Keratinocyte (primary cell): Measurements from ENCODE around the gene SMCHD1. TPM values are rescaled to one million over a fixed set of nuclear protein-coding genes. Genes with fewer than 3 reads are reported as not detected.

Experiments
- DNase-seq: peaks from one replicate; pipeline ENCODE4 v3.0.0-alpha.2; 2011; ENCODE audit warnings: low read depth, missing footprints, low spot score
- FAIRE-seq: peaks from 2 replicates; lab custom pipeline; 2011; peaks lifted over from hg19 to GRCh38; lab: Jason Lieb, UNC
- H2AFZ ChIP-seq: 2 replicates; pipeline ENCODE4 v1.6.0; 2012; ENCODE audit warnings: low read length, control low read depth, inconsistent platforms; ENCODE audit not compliant: control insufficient read depth
- H3K27ac ChIP-seq: 2 replicates; pipeline ENCODE4 v1.5.1; 2011; ENCODE audit warnings: low read length; ENCODE audit not compliant: control insufficient read depth, insufficient read depth
- H3K27me3 ChIP-seq: 3 replicates; pipeline ENCODE4 v1.6.0; 2011; ENCODE audit warnings: low read length; ENCODE audit not compliant: control insufficient read depth, insufficient read depth; ENCODE audit errors: extremely low read depth
- H3K36me3 ChIP-seq, 2 experiments: 2 replicates in 1 of 2; 3 replicates in 1 of 2; pipeline ENCODE4 v1.5.1; 2011; ENCODE audit warnings: low read length in 2 of 2, mild to moderate bottlenecking in 1 of 2; ENCODE audit not compliant: control insufficient read depth in 2 of 2, insufficient read depth in 2 of 2; ENCODE audit errors: extremely low read depth in 1 of 2
- H3K4me1 ChIP-seq: 3 replicates; pipeline ENCODE4 v1.5.1; 2011; ENCODE audit warnings: low read length; ENCODE audit not compliant: control insufficient read depth, insufficient read depth; ENCODE audit errors: extremely low read depth
- H3K4me2 ChIP-seq: 3 replicates; pipeline ENCODE4 v1.6.0; 2011; ENCODE audit warnings: low read depth, low read length; ENCODE audit not compliant: control insufficient read depth, insufficient read depth; ENCODE audit errors: extremely low read depth
- H3K4me3 ChIP-seq, 3 experiments: fragments of 200-600 bp in 1 of 3; sonication (generic) in 1 of 3; 2 replicates in 2 of 3; 3 replicates in 1 of 3; pipeline ENCODE4 v1.5.1; 2011 to 2016; ENCODE audit warnings: low read length in 3 of 3, mild to moderate bottlenecking in 3 of 3, control low read depth in 2 of 3, inconsistent platforms in 1 of 3, low read depth in 1 of 3, mixed read lengths in 1 of 3, mixed run types in 1 of 3, moderate library complexity in 1 of 3; ENCODE audit not compliant: control insufficient read depth in 2 of 3, insufficient read depth in 2 of 3; ENCODE audit errors: extremely low read depth in 1 of 3
- H3K79me2 ChIP-seq: 2 replicates; pipeline ENCODE4 v1.6.0; 2012; ENCODE audit warnings: low read length; ENCODE audit not compliant: control insufficient read depth, insufficient read depth
- H3K9ac ChIP-seq: 3 replicates; pipeline ENCODE4 v1.6.0; 2011; ENCODE audit warnings: low read length; ENCODE audit not compliant: control insufficient read depth, insufficient read depth; ENCODE audit errors: extremely low read depth
- H3K9me1 ChIP-seq: 3 replicates; pipeline ENCODE4 v1.6.0; 2011; ENCODE audit warnings: low read length; ENCODE audit not compliant: control insufficient read depth, insufficient read depth; ENCODE audit errors: extremely low read depth
- H3K9me3 ChIP-seq: 2 replicates; pipeline ENCODE4 v1.5.1; 2012; ENCODE audit warnings: low read depth, low read length; ENCODE audit not compliant: control insufficient read depth
- H4K20me1 ChIP-seq: 3 replicates; pipeline ENCODE4 v1.6.0; 2011; ENCODE audit warnings: low read length; ENCODE audit not compliant: control insufficient read depth, insufficient read depth; ENCODE audit errors: extremely low read depth
- EZH2 ChIP-seq: IDR thresholded peaks from one replicate; pipeline ENCODE4 v1.6.1; 2012; ENCODE audit warnings: inconsistent platforms, mild to moderate bottlenecking, low read length, moderate library complexity
- dilution Hi-C: fragments of 300-500 bp; cut with MboI; formaldehyde crosslinking; loops from one replicate; pipeline ENCODE4 v1.7.0; 2020; ENCODE audit warnings: low sequenced_read_pairs; ENCODE audit not compliant: extremely low pct_ligation_motif_present
- polyA plus RNA-seq, 5 experiments: library from polyadenylated mRNA; depleted of rRNA in 3 of 5; stranded (reverse) in 3 of 5; stranded (forward) in 1 of 5; unstranded in 1 of 5; fragments of >200 nt; gene quantifications; 1 replicate in 1 of 5; 2 replicates in 3 of 5; 3 replicates in 1 of 5; pipeline versions ENCODE4 v1.2.1 to v1.2.3, GENCODE V29; 2011 to 2012; ENCODE audit warnings: missing spikeins in 2 of 5, low read depth in 1 of 5, low replicate concordance in 1 of 5
- TF ChIP-seq, protein P1 (sequence below), 3 experiments: IDR thresholded peaks in 1 of 3; conservative IDR thresholded peaks in 1 of 3; optimal IDR thresholded peaks in 1 of 3; 2 replicates in 2 of 3; 3 replicates in 1 of 3; pipeline versions ENCODE3 to v1.5.1; 2011; ENCODE audit warnings: low read length in 3 of 3, mild to moderate bottlenecking in 3 of 3, moderate library complexity in 2 of 3, control low read depth in 1 of 3, inconsistent platforms in 1 of 3; ENCODE audit not compliant: insufficient read depth in 2 of 3; ENCODE audit errors: extremely low read depth in 1 of 3

SMCHD1 gene
- polyA plus RNA-seq, 1 donor (not counting 4 experiments of a cell fraction or from before 2014, with no cell fraction given) = 18.5 TPM

GRCh38 chr18:2706903-2707302 lies 51.4 kb downstream of the SMCHD1 start:
- no peaks in the 10 kb centered on the region for H3K9me3 ChIP-seq
- H3K79me2 ChIP-seq = no peaks in the 10 kb centered on the region
- H4K20me1 ChIP-seq = no peaks in the 10 kb centered on the region
- peaks cover 7 to 18% of the 10 kb centered on the region in 2 experiments for H3K36me3 ChIP-seq
- H3K4me2 ChIP-seq = no peak overlapping the region
- H3K9ac ChIP-seq = no peak overlapping the region
- TF ChIP-seq, protein P1, sequence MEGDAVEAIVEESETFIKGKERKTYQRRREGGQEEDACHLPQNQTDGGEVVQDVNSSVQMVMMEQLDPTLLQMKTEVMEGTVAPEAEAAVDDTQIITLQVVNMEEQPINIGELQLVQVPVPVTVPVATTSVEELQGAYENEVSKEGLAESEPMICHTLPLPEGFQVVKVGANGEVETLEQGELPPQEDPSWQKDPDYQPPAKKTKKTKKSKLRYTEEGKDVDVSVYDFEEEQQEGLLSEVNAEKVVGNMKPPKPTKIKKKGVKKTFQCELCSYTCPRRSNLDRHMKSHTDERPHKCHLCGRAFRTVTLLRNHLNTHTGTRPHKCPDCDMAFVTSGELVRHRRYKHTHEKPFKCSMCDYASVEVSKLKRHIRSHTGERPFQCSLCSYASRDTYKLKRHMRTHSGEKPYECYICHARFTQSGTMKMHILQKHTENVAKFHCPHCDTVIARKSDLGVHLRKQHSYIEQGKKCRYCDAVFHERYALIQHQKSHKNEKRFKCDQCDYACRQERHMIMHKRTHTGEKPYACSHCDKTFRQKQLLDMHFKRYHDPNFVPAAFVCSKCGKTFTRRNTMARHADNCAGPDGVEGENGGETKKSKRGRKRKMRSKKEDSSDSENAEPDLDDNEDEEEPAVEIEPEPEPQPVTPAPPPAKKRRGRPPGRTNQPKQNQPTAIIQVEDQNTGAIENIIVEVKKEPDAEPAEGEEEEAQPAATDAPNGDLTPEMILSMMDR (optimal IDR thresholded peaks at IDR 0.05 in 1 of 3, IDR thresholded peaks at IDR 0.05 in 1 of 3, conservative IDR thresholded peaks at IDR 0.05 in 1 of 3; ENCODE audit: extremely low read depth in 1 of 3, insufficient read depth in 2 of 3, low read length in 3 of 3) = no peak
- TF ChIP-seq EZH2 = no peak
- no peak overlapping the region for H2AFZ ChIP-seq
- H3K27me3 ChIP-seq = no peaks in the 10 kb centered on the region
- no peak overlapping the region for H3K4me3 ChIP-seq
- H3K27ac ChIP-seq = no peak overlapping the region
- FAIRE-seq = no peak
- no peaks in the 10 kb centered on the region for H3K9me1 ChIP-seq
- no peaks in the 10 kb centered on the region for H3K4me1 ChIP-seq
- DNase-seq = no peak
- dilution Hi-C loops = no loop called here

DNA sequence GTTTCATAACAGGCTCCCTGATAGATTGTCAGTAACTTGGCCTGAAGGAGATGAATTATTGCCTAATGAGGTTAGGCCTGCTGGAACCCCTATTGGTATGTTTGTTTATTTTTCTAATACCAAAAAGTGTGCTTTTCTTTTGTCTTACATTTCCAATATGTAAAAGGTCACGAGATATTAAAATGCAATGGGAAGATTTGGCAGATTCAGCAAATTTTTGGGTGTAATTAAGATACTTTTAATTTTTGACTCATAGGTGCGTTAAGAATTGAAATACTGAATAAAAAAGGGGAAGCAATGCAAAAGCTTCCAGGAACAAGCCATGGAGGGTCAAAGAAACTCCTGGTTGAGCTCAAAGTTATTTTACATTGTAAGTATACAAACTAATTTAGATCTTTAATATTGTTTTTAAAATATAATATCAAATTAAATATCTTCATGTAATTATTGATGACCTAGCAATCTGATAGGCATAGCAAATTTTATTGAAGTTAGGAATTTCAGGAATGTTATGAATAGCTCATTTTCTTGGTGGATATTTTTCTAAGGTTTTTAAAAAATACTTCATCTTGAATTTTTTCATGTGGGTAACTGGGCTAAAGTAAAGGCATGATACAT lies 52.1 kb downstream of the SMCHD1 start:
- no peak overlapping the region for H3K27ac ChIP-seq

More for the DNA sequence above, 52.1 kb downstream of the SMCHD1 start:
- H3K4me1 ChIP-seq = no peaks in the 10 kb centered on the region
- no peak overlapping the region for H3K4me2 ChIP-seq
- DNase-seq (no peak), FAIRE-seq (no peak)
- H2AFZ ChIP-seq = no peak overlapping the region
- H3K79me2 ChIP-seq = no peaks in the 10 kb centered on the region
- dilution Hi-C loops = no loop called here
- H4K20me1 ChIP-seq = no peaks in the 10 kb centered on the region
- H3K27me3 ChIP-seq = no peaks in the 10 kb centered on the region
- no peaks in the 10 kb centered on the region for H3K9me3 ChIP-seq
- no peak overlapping the region for H3K9ac ChIP-seq
- TF ChIP-seq, protein P1 (optimal IDR thresholded peaks at IDR 0.05 in 1 of 3, IDR thresholded peaks at IDR 0.05 in 1 of 3, conservative IDR thresholded peaks at IDR 0.05 in 1 of 3; ENCODE audit: extremely low read depth in 1 of 3, insufficient read depth in 2 of 3, low read length in 3 of 3) = no peak
- H3K9me1 ChIP-seq = no peaks in the 10 kb centered on the region
- no peak overlapping the region for H3K4me3 ChIP-seq
- H3K36me3 ChIP-seq = peaks cover 3 to 23% of the 10 kb centered on the region in 2 experiments
